Nephron progenitor cell (in vitro differentiated cells): ENCODE measurements around the gene NR1H4.

ENCODE experiments used
- DNase-seq: peaks from one replicate; pipeline ENCODE4 v3.0.0; 2021
- H3K27ac Mint-ChIP-seq: 2 replicates; pipeline ENCODE4 v1.8.0; 2021; ENCODE audit warnings: mild to moderate bottlenecking, moderate library complexity, mixed read lengths
- H3K27me3 Mint-ChIP-seq: 2 replicates; pipeline ENCODE4 v1.8.0; 2021; ENCODE audit warnings: mild to moderate bottlenecking, low read depth, mixed read lengths; ENCODE audit not compliant: poor library complexity
- H3K36me3 Mint-ChIP-seq: 2 replicates; pipeline ENCODE4 v1.8.0; 2021; ENCODE audit warnings: low read depth, mixed read lengths
- H3K4me1 Mint-ChIP-seq: 2 replicates; pipeline ENCODE4 v1.8.0; 2021; ENCODE audit warnings: mixed read lengths
- H3K4me3 Mint-ChIP-seq: 2 replicates; pipeline ENCODE4 v1.8.0; 2021; ENCODE audit warnings: mild to moderate bottlenecking, moderate library complexity, mixed read lengths
- H3K9me3 Mint-ChIP-seq: 2 replicates; pipeline ENCODE4 v1.8.0; 2021; ENCODE audit warnings: mild to moderate bottlenecking, moderate library complexity, mixed read lengths
- CTCF ChIP-seq: fragments of 200-600 bp; sonication (generic); IDR thresholded peaks from 2 replicates; pipeline ENCODE4 v1.5.0; 2021; ENCODE audit warnings: antibody characterized with exemption

The NR1H4 gene

DNA sequence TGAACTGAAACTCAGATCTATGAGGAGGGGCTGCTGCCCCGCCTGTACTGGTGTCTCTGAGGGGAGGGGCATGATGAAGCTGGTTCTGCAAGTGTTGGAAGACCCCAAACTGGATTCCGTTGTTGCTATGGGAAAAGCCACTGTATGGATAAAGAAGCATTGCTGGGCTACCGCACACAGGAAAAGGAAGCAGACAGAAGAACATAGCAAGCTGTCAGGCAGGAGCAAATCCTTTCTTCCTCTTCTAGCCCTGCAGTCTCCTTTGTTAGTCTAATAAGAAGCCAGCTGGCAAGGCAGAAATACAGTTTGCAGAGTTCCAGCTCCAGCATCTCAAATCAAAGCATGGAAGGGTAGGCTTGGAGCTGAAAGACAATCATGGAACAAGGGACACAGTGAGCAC, 26.3 kb upstream of the NR1H4 start:
- H3K4me3 Mint-ChIP-seq, result no peak overlapping the region
- no peak overlapping the region for H3K27ac Mint-ChIP-seq
- no peak for TF ChIP-seq CTCF
- H3K36me3 Mint-ChIP-seq, result no peaks in the 10 kb centered on the region
- no peak for DNase-seq
- H3K9me3 Mint-ChIP-seq, result no peaks in the 10 kb centered on the region
- H3K27me3 Mint-ChIP-seq, result peaks cover 11% of the 10 kb centered on the region
- H3K4me1 Mint-ChIP-seq, result no peaks in the 10 kb centered on the region

DNA sequence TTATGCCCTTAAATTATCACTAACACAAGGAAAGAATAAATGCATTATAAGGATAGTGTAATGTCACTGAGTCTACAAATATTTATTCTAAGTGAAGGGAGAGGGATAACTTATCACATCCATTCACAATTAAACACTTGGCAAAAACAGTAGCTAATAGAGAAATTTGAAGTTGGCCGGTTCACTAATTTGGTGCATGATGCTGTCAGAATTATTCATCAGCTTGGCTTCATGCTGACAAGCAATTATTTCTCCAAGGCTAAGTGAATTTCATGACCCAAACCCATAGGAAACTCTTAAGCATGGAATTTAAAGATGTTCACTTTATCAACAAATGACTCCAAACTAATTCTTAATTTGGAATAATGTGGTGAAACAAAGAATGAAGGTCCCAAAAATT, 25.0 kb upstream of the NR1H4 start:
- no peak for TF ChIP-seq CTCF

DNA sequence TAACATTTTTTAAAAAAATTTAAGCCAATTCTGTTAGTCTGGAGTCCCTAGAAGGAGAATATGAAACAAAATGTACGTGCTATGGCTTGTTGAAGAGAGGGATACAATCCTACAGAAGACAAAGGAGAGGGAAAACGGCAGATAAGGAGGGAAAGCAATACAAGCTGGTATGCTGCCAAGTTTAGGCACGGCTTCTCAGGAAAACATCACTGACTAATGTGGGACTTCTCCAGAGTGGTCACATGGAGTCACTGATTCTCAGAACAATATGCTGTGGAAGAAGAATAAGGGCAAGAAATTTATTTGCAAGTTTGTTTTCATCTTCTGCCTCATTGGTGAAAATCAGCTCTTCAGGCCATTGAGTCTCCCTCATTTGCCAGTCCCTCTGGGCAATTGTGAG, 22.9 kb upstream of the NR1H4 start:
- H3K4me3 Mint-ChIP-seq, result no peak overlapping the region
- H3K27me3 Mint-ChIP-seq, result peaks cover 11% of the 10 kb centered on the region

More for the DNA sequence above, 25.0 kb upstream of the NR1H4 start:
- Mint-ChIP-seq H3K9me3 (no peaks in the 10 kb centered on the region), H3K4me3 (no peak overlapping the region), H3K27ac (no peak overlapping the region), H3K4me1 (no peaks in the 10 kb centered on the region), H3K36me3 (no peaks in the 10 kb centered on the region), H3K27me3 (peaks cover 11% of the 10 kb centered on the region)
- no peak for DNase-seq

DNA sequence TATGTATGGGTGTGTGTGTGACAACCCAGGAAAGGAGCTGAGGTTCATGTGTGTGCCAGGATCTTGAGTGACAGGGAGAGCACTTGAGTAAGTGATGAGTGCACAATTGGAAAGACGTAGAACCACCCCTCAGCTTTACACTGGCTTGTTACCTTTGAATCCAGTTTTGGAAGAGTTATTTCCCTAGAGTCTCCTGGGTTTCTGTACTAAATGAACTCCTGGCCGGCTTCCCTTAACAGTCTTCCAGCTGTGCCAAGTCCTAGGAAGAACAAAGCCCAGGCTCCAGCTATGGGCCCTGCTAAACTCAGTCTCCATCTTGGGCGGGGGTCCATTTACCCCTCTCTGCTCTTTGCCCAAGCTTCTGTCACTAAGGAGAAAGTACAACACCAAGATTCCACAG, 19.7 kb upstream of the NR1H4 start:
- H3K27ac Mint-ChIP-seq, result no peak overlapping the region
- no peak overlapping the region for H3K4me3 Mint-ChIP-seq
- no peaks in the 10 kb centered on the region for H3K4me1 Mint-ChIP-seq
- no peak for DNase-seq
- no peaks in the 10 kb centered on the region for H3K36me3 Mint-ChIP-seq
- no peaks in the 10 kb centered on the region for H3K9me3 Mint-ChIP-seq
- peaks cover 11% of the 10 kb centered on the region for H3K27me3 Mint-ChIP-seq
- no peak for TF ChIP-seq CTCF

More for the DNA sequence above, 22.9 kb upstream of the NR1H4 start:
- Mint-ChIP-seq H3K9me3 (no peaks in the 10 kb centered on the region), H3K36me3 (no peaks in the 10 kb centered on the region), H3K27ac (no peak overlapping the region), H3K4me1 (no peaks in the 10 kb centered on the region)
- DNase-seq, result no peak
- no peak for TF ChIP-seq CTCF

DNA sequence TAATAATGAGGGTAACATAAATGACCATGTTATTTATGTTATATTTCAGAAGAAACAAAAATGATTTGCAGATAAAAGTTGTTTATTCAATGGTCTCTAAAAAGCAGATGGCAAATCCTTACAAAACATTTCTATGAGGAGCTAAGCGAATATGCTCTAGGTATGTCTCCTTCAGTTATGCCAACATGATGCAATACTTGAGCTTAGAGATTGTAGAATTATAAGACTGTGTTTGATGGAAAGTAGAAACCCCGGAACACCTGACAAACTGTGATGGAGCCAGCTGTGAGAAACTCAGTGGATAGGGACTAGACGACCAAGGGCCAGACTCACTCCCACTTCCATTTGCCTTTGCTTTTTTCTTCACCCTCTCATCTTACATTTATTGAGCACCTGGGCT, 17.8 kb upstream of the NR1H4 start:
- H3K27ac Mint-ChIP-seq, result no peak overlapping the region

More for the DNA sequence above, 17.8 kb upstream of the NR1H4 start:
- DNase-seq, result no peak
- Mint-ChIP-seq H3K27me3 (peaks cover 9% of the 10 kb centered on the region), H3K36me3 (no peaks in the 10 kb centered on the region), H3K4me3 (no peak overlapping the region), H3K4me1 (no peaks in the 10 kb centered on the region), H3K9me3 (no peaks in the 10 kb centered on the region)
- TF ChIP-seq CTCF, result no peak
